K562 (cell line): ENCODE results near the gene CCDC85A. TPM values are rescaled to one million over a fixed set of nuclear protein-coding genes. Genes with fewer than 3 reads are reported as not detected.

Experiments
- ATAC-seq: fragments of 200-7000 bp; cut with Tn5 transposase; 3 replicates; pipeline ENCODE4 v1.9.1; 2020; ENCODE audit warnings: moderate library complexity
- BruUV-seq: library from RNA; stranded (reverse); fragments of 400-500 nt; replicated peaks from 2 replicates; lab custom pipeline; 2021; lab: Mats Ljungman, UMichigan
- CTCF ChIA-PET: fragments of 300-600 bp; formaldehyde crosslinking; extraction: SDS; loops from one replicate; lab custom pipeline; 2021; ENCODE audit warnings: low intra/inter-chr PET ratio; lab: Yijun Ruan, JAX
- POLR2A ChIA-PET: fragments of 300-600, 350-650 bp; sonication (Branson Sonifier 250); formaldehyde crosslinking; extraction: SDS; loops from one replicate; lab custom pipeline; 2021; ENCODE audit warnings: antibody characterized with exemption, inconsistent platforms; lab: Yijun Ruan, JAX
- DNase-seq, 4 experiments: peaks; one replicate each; pipeline versions ENCODE4 v3.0.0 to v3.0.0-alpha.2; 2011 to 2018; ENCODE audit warnings: low spot score in 3 of 4, mixed read lengths in 3 of 4; ENCODE audit errors: extremely low read depth in 1 of 4
- FAIRE-seq: peaks from 2 replicates; lab custom pipeline; 2011; peaks lifted over from hg19 to GRCh38; lab: Jason Lieb, UNC
- H2AFZ ChIP-seq: 2 replicates; pipeline ENCODE4 v1.6.0; 2011; ENCODE audit warnings: low read depth, low read length, control low read depth, inconsistent platforms
- H3K27ac ChIP-seq: fragments of 200-600 bp; 3 replicates; pipeline ENCODE4 v1.8.0; 2011; ENCODE audit warnings: low read depth, mild to moderate bottlenecking, control low read depth, inconsistent platforms, low read length, moderate library complexity, mixed read lengths; ENCODE audit errors: extremely low read depth
- H3K27me3 ChIP-seq, 2 experiments: fragments of 300-600 bp in 1 of 2; 2 replicates in 1 of 2; 3 replicates in 1 of 2; pipeline versions ENCODE4 v1.6.0 to v1.8.0; 2011; ENCODE audit warnings: inconsistent platforms in 2 of 2, low read length in 2 of 2, mild to moderate bottlenecking in 1 of 2, mixed read lengths in 1 of 2, moderate library complexity in 1 of 2; ENCODE audit not compliant: control insufficient read depth in 2 of 2, insufficient read depth in 2 of 2
- H3K36me3 ChIP-seq: fragments of 300-600 bp; 3 replicates; pipeline ENCODE4 v1.8.0; 2011; ENCODE audit warnings: mild to moderate bottlenecking, low read length, inconsistent platforms; ENCODE audit not compliant: control insufficient read depth, insufficient read depth
- H3K4me1 ChIP-seq, 2 experiments: fragments of 200-600 bp in 1 of 2; replicated peaks in 1 of 2; 2 replicates in 1 of 2; 3 replicates in 1 of 2; pipeline versions ENCODE4 v1.5.1 to v1.8.0; 2011; ENCODE audit warnings: inconsistent platforms in 2 of 2, low read length in 2 of 2, mild to moderate bottlenecking in 1 of 2, mixed read lengths in 1 of 2, moderate library complexity in 1 of 2; ENCODE audit not compliant: control insufficient read depth in 2 of 2, insufficient read depth in 2 of 2
- H3K4me2 ChIP-seq: 2 replicates; pipeline ENCODE4 v1.6.1; 2011; ENCODE audit warnings: low read length, control low read depth, inconsistent platforms, mixed read lengths; ENCODE audit not compliant: insufficient read depth
- H3K4me3 ChIP-seq: fragments of 200-600 bp; sonication (generic), shearing (Covaris generic); 2 replicates; pipeline ENCODE4 v1.5.1; 2016; ENCODE audit warnings: control low read depth, inconsistent platforms
- H3K79me2 ChIP-seq: fragments of 200-600 bp; 3 replicates; pipeline ENCODE4 v1.8.0; 2011; ENCODE audit warnings: low read length, inconsistent platforms; ENCODE audit not compliant: control insufficient read depth, insufficient read depth
- H3K9ac ChIP-seq, 2 experiments: 2 replicates each; pipeline versions ENCODE4 v1.6.0 to v1.6.1; 2011; ENCODE audit warnings: low read depth in 2 of 2, low read length in 2 of 2, control low read depth in 1 of 2, inconsistent platforms in 1 of 2, mild to moderate bottlenecking in 1 of 2, mixed read lengths in 1 of 2; ENCODE audit not compliant: insufficient read depth in 1 of 2
- H3K9me1 ChIP-seq: one replicate; pipeline ENCODE4 v1.6.0; 2011; ENCODE audit warnings: inconsistent platforms, mild to moderate bottlenecking, low read length, moderate library complexity; ENCODE audit not compliant: control insufficient read depth, insufficient read depth
- H3K9me3 ChIP-seq: replicated peaks from 2 replicates; pipeline ENCODE4 v1.5.1; 2011; ENCODE audit warnings: low read depth, low read length, inconsistent platforms; ENCODE audit not compliant: control insufficient read depth, insufficient read depth
- H4K20me1 ChIP-seq: replicated peaks from 2 replicates; pipeline ENCODE4 v1.6.1; 2011; ENCODE audit warnings: low read length, inconsistent platforms, mixed read lengths; ENCODE audit not compliant: control insufficient read depth, insufficient read depth
- SIX5 ChIP-seq, 2 experiments: IDR thresholded peaks; 2 replicates each; pipeline ENCODE4 v1.6.1; 2011; ENCODE audit warnings: low read length in 2 of 2, borderline replicate concordance in 1 of 2, low read depth in 1 of 2, mild to moderate bottlenecking in 1 of 2, moderate library complexity in 1 of 2; ENCODE audit not compliant: insufficient read depth in 1 of 2
- SMARCA4 ChIP-seq: fragments of 450-650 bp; IDR thresholded peaks from 2 replicates; pipeline ENCODE4 v1.6.1; 2016
- WGBS: fragments of 100-300 bp; shearing (Covaris generic); methylation state at CpG from one replicate; pipeline ENCODE4 v1.1.6; 2016; ENCODE audit warnings: low coverage, mixed read lengths; ENCODE audit not compliant: insufficient coverage; ENCODE audit errors: missing lambda C conversion rate; 5-methylcytosine and 5-hydroxymethylcytosine counted together
- in situ Hi-C: fragments of 300-500 bp; cut with MboI; formaldehyde crosslinking; loops from 4 replicates; pipeline ENCODE4 v1.15.0; 2018; ENCODE audit warnings: inconsistent platforms, mixed read lengths
- intact Hi-C: fragments of 100-400 bp; cut with micrococcal nuclease; formaldehyde crosslinking; loops from 2 replicates; pipeline ENCODE4 v1.14.2; 2022
- polyA plus RNA-seq, 8 experiments: library from polyadenylated mRNA; depleted of rRNA in 4 of 8; stranded (reverse) in 5 of 8; unstranded in 3 of 8; fragments of >200 nt; fragmentation: Nextera tagmentation in 2 of 8; fragmentation: Illumina TruSeq in 1 of 8; extraction: Ambion mirVana in 2 of 8; extraction: Trizol in 1 of 8; gene quantifications; 2 replicates each; pipeline versions ENCODE4 v1.2.1 to v1.2.3, GENCODE V29; 2011 to 2014; ENCODE audit warnings: inconsistent platforms in 1 of 8, missing spikeins in 1 of 8
- total RNA-seq, 7 experiments: library from RNA; depleted of rRNA in 6 of 7; stranded (reverse); fragments of >200 nt in 6 of 7; fragmentation: Illumina TruSeq in 2 of 7; extraction: Trizol in 2 of 7; gene quantifications; 2 replicates each; pipeline versions ENCODE4 v1.2.1 to v1.2.3, GENCODE V29; 2011 to 2021; ENCODE audit warnings: low replicate concordance in 1 of 7
- TF ChIP-seq, protein P1 (sequence below): IDR thresholded peaks from 2 replicates; pipeline ENCODE4 v1.6.1; 2012; ENCODE audit warnings: low read depth, low read length, improper control_type of control experiment, borderline replicate concordance
- TF ChIP-seq, protein P2 (sequence below): fragments of 250-450 bp; sonication (Bioruptor Pico); IDR thresholded peaks from 2 replicates; pipeline ENCODE4 v1.9.0; 2021; ENCODE audit warnings: mild to moderate bottlenecking, inconsistent platforms

The CCDC85A gene
- total and polyA plus RNA-seq, 9 of the 15 experiments (the other 6 are each of a cell fraction or from before 2014, with no cell fraction given) = 0.03 to 0.14 (median 0.10) TPM; not detected in 5

DNA sequence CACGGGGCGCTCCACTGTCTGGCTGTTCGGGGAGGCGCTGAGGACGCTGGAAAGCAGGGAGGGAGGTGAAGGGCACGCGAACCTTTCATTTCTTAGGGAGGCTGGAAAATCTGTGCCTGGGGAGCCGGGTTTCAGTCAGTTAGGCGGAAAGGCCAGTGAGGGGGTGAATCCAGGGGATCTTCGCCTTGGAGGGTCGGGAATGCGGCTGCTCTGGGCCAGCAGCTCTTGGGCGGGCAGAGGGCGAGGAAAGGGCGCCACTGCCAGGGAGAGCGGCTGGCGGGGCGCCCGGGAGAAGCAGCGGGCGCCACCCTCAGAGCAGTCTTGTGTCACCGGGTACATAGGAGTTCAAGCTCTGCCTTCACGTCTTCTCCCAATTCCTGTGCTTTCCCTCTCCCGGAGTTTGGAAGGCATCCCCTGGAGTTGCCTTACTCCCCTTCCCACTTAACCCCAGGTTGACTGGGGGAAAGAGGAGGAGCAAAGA, 1.4 kb downstream of the CCDC85A start:
- intact Hi-C loops = no loop called here
- Histone ChIP-seq H3K79me2 (no peaks in the 10 kb centered on the region), H3K4me1 (peaks cover 0 to 14% of the 10 kb centered on the region in 2 experiments; a peak in 3 of 5 replicates), H4K20me1 (no peaks in the 10 kb centered on the region), H3K9me1 (no peaks in the 10 kb centered on the region), H3K36me3 (no peaks in the 10 kb centered on the region), H2AFZ (no peak overlapping the region), H3K4me3 (no peak overlapping the region), H3K27me3 (peaks cover 11 to 20% of the 10 kb centered on the region in 2 experiments; a peak in 3 of 5 replicates), H3K4me2 (no peak overlapping the region), H3K27ac (no peak overlapping the region), H3K9ac (no peak overlapping the region), H3K9me3 (no peaks in the 10 kb centered on the region)
- BruUV-seq = no TSS peak
- ChIA-PET CTCF (no interaction called here), POLR2A (interaction anchor here (0.5 to 1.5 kb wide), 3 partner anchors 14 to 123 kb away, joined by 3 to 4 read pairs (median 4); no protein-coding TSS in a partner anchor)
- DNase-seq (no peak), ATAC-seq (no peak), FAIRE-seq (no peak)
- WGBS = 10% methylated on average over 19 of the region's 24 CpGs
- TF ChIP-seq, protein P1, sequence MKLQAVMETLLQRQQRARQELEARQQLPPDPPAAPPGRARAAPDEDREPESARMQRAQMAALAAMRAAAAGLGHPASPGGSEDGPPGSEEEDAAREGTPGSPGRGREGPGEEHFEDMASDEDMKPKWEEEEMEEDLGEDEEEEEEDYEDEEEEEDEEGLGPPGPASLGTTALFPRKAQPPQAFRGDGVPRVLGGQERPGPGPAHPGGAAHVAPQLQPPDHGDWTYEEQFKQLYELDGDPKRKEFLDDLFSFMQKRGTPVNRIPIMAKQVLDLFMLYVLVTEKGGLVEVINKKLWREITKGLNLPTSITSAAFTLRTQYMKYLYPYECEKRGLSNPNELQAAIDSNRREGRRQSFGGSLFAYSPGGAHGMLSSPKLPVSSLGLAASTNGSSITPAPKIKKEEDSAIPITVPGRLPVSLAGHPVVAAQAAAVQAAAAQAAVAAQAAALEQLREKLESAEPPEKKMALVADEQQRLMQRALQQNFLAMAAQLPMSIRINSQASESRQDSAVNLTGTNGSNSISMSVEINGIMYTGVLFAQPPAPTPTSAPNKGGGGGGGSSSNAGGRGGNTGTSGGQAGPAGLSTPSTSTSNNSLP = no peak
- TF ChIP-seq SMARCA4 = no peak
- TF ChIP-seq, protein P2, sequence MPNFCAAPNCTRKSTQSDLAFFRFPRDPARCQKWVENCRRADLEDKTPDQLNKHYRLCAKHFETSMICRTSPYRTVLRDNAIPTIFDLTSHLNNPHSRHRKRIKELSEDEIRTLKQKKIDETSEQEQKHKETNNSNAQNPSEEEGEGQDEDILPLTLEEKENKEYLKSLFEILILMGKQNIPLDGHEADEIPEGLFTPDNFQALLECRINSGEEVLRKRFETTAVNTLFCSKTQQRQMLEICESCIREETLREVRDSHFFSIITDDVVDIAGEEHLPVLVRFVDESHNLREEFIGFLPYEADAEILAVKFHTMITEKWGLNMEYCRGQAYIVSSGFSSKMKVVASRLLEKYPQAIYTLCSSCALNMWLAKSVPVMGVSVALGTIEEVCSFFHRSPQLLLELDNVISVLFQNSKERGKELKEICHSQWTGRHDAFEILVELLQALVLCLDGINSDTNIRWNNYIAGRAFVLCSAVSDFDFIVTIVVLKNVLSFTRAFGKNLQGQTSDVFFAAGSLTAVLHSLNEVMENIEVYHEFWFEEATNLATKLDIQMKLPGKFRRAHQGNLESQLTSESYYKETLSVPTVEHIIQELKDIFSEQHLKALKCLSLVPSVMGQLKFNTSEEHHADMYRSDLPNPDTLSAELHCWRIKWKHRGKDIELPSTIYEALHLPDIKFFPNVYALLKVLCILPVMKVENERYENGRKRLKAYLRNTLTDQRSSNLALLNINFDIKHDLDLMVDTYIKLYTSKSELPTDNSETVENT (CRISPR knock-in tag) = no peak
- TF ChIP-seq SIX5 (IDR thresholded peaks at IDR 0.05; ENCODE audit: borderline replicate concordance in 1 of 2, insufficient read depth in 1 of 2, low read depth in 1 of 2, low read length in 2 of 2) = no peak
- TF ChIP-seq, all 486 proteins: peak for 0
- in situ Hi-C loops = loop anchor here (25.0 kb wide), 1 partner anchor 552 kb away; no protein-coding TSS in a partner anchor
